ENCODE results near the gene PINK1.

PINK1 gene

DNA sequence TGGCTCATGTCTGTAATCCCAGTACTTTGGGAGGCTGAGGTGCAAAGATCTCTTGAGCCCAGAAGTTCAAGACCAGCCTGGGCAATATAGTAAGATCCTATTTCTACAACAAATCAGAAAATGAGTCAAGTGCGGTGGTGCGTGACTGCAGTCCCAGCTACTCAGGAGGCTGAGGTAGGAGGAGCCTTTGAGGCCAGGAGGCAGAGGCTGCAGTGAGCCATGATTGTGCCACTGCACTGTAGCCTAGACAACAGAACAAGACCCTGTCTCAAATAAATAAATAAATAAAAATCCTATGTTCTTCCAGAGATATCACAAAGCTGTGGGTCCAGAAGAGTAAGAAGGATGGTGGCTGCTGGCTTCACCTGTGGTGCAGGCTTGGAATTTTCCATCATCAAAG is 22.3 kb upstream of the PINK1 start:
- no peak for DNase-seq (ENCODE audit: low read depth in 2 of 2)

DNA sequence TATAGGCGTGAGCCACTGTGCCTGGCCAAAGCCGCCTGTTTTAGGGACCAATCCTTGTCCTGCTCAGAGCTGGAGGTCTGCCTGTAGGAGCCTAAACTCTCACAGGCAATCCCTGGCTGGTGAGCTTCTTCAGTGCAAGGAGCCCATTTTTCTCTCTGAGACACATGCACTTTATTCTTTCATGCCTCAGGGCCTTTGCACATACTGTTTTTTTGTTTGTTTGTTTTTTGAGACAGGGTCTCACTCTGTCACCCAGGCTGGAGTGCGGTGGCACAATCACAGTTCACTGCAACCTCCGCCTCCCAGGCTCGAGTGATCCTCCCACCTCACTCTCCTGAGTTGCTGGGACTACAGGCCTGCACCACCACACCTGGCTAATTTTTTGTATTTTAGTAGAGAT is 21.6 kb upstream of the PINK1 start:
- DNase-seq (ENCODE audit: low read depth in 2 of 2), result no peak

DNA sequence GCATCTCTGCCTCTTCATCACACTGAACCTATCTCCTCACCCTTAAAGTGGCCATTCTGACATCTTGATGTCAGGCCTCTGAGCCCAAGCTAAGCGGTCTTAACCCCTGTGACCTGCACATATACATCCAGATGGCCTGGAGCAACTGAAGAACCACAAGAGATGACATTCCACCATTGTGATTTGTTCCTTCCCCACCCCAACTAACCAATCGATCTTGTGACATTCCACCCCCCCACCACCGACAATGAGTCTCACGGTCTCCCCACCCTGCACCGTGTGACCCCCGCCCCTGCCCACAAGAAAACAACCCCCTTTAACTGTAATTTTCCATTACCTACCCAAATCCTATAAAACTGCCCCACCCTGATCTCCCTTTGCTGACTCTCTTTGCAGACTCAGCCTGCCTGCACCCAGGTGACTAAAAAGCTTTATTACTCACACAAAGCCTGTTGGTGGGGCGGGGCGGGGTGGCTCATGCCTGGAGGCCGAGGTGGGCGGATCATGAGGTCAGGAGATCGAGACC is 21.0 kb upstream of the PINK1 start:
- no peak for DNase-seq (ENCODE audit: low read depth in 2 of 2)

DNA sequence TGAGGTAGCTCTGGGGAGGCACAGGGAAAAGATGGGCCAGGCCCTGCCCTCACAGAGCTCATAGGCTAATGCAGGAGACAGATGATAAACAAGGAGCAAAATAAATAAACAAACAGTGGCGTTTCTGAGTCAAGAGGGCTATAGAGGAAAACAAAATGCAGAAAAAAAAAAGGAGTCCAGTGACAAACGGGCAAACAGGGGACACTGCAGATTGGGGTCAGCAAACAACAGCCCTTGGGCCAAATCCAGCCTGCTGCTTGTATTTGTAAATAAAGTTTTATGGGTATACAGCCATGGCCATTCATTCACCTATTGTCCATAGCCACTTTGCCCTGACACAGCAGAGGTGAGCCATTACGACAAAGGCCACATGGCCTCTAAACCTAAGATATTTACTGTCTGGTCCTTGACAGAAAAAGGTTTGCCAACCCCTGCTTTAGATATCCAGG is 19.1 kb upstream of the PINK1 start:
- DNase-seq (ENCODE audit: low read depth in 2 of 2), result no peak

DNA sequence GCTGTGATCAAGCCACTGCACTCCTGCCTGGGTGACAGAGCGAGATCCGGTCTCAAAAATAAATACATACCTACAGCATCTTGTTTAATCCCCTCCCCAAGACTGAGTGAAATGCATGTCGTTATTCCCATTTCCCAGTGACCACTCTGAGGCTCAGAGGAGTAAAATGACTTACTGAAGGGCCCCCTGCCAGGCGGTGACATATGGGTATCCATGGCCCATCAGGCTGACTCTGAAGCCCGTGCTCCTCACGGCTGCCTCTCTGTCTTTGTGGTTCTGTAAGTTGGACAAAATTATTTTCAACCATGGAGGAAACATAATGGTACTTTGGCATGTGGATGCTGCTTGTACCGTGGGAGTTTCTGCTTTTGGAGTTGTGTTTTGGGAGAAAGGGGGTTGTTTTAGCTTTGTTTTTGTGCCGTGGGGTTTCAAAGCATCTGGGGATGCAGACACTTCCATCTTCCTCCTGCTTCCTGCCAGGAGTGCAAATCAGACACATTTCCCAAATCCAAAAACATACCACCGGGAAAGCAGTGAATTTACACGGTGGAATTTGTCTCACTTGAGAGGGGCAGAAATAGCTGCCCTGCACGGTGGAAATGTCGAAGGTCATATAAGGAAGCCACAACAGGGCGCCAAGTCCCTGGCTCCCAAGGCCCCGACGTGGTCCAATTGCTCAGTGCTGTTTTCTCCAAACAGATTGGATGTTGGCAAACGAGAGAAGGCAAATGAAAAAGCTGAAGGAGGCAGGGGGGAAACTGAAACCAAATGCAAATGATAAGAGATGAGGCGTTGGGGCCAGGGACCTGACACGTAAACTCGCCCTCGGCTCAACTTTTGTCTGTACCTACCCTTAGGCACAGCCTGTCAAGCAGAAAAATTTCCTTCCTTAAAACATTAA is 17.1 kb upstream of the PINK1 start:
- DNase-seq (ENCODE audit: low read depth in 2 of 2), result no peak

DNA sequence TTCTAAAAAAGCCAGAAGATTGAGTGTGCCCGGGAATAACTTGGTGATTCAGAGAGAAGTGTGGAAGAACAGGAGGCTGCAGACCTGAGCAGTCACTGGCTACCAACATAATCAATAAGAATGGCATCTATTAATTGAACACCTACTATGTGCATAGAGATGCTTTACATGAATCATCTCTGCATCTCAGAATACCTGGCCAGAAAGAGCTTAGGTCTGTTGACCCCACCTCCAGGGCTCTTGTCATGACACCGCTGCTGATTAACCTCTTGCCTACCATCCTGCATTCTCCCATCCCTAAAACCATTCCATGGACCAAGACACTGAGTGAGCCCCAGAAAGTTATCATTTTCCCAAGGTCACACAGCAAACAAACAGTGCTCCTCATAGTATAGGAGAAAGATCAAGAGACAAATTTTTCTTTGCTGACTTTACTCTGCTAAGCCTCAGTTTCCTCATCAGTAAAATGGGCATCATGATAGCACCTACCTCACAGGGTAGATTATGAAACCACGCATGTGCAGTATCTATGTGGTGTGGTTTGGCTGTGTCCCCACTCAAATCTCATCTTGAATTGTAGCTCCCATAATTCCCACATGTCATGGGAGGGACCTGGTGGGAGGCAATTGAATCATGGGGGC is 16.3 kb upstream of the PINK1 start:
- DNase-seq (ENCODE audit: low read depth in 2 of 2), result no peak

DNA sequence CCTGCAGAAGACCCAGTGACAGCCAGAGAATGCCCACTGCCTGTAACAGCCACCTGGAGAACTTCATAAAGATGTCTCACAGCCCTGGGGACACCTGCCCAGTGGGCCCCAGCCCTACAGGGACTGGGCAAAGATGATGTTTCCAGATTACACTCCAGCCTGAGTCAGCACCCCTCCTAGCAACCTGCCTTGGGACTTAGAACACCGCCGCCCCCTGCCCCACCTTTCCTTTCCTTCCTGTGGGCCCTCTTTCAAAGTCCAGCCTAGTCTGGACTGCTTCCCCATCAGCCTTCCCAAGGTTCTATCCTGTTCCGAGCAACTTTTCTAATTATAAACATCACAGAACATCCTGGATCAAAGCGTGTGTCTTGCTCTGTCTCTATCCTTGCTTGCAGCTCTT is 14.7 kb upstream of the PINK1 start:
- DNase-seq (ENCODE audit: low read depth in 2 of 2), result no peak

DNA sequence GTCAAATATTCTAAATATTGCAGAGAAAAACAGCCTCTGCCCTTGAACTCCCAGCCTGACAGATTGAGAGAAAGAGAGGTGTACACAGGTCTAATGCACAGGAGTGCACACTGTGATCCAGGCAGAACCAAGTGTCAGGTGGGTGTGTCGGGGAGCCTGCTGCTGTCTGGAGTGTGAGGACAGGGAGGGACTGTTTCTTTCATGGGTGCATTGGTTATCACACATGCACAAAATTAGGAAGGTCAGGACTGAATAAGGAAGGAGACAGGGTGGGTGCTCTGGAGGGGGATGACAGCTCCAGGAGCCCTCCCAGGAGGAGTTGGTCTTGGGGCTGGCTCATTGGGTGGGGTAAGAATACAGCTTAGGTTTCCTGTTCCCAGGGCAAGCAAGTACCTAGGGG is 13.3 kb upstream of the PINK1 start:
- no peak for DNase-seq (ENCODE audit: low read depth in 2 of 2)

DNA sequence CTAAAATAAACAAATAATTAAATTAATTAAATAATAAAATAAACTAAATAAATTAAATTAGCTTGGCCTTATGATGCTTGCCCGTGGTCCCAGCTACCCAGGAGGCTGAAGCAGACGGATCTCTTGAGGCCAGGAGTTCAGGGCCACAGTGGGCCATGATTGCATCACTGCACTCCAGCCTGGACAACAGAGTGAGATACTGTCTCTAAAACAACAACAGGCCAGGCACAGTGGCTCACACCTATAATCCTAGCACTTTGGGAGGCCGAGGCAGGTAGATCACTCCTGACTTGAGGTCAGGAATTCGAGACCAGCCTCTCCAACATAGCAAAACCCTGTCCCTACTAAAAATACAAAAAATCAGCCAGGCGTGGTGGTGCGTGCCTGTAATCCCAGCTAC is 12.2 kb upstream of the PINK1 start:
- DNase-seq (ENCODE audit: low read depth in 2 of 2), result no peak

DNA sequence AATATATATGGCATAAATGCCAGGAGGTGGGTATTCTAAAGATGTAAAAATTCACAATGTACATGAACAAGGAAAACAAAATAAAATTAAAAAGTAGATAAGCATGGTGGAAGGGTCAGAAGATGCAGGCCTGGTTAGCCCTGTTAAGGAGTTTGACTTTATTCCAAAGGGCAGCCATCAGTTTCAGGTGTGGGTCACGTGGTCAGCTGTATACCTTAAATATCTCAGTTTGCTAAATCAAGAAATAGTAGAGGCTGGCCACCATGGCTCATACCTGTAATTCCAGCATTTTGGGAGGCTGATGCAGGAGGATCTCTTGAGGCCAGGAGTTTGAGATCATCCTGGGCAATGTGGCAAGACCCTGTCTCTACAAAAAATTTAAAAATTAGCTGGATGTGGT is 8.5 kb upstream of the PINK1 start:
- DNase-seq (ENCODE audit: low read depth in 2 of 2), result no peak

DNA sequence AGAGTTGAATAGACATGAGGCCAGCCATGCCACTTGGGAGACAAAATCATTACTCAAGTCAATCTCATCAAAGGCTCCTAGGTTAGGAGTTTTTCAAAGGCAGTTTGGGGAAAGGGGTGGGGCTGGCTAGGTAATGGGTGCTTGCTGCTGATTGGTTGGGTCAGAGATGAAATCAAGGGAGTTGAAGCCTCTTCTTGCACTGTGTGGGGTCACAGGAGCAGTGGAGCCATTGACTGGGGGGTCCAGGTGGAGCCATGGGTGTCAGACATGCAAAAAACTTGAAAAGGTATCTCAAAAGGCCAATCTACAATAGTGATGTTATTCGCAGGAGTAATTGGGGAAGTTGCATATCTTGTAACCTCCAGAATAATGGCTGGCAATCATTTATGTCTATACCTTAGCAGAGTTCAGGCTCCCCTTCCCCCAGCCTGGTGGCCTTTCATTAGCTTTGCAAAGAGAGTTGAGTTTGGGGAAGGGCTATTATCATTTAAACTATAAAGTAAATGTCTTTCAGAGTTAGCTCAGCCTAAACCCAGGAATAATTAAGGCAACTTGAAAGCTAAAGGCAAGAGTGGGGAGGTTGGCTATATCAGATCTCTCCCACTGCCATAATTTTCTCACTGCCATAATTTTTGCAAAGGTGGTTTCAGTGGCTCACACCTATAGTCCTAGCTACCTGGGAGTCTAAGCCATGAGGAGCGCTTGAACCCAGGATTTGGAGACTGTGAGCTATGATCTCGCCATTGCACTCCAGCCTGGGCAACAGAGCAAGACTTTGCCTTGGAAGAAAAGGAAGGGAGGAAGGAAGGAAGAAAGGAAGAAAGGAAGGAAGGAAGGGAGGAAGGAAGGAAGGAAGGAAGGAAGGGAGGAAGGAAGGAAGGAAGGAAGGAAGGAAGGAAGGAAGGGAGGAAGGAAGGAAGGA is 7.8 kb upstream of the PINK1 start:
- no peak for DNase-seq (ENCODE audit: low read depth in 2 of 2)

DNA sequence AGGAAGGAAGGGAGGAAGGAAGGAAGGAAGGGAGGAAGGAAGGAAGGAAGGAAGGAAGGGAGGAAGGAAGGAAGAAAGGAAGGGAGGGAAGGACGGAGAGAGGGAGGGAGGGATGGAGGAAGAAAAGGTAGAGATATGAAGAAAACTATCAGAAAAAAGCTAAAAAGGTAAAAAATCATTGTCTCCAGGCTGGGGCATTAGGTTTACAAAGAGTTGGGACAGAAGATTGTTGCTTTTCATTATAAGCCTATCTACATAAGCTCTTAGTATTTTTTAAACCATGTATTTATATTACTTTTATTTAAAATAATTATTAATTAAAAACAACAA is 7.2 kb upstream of the PINK1 start:
- DNase-seq (ENCODE audit: low read depth in 2 of 2), result no peak

DNA sequence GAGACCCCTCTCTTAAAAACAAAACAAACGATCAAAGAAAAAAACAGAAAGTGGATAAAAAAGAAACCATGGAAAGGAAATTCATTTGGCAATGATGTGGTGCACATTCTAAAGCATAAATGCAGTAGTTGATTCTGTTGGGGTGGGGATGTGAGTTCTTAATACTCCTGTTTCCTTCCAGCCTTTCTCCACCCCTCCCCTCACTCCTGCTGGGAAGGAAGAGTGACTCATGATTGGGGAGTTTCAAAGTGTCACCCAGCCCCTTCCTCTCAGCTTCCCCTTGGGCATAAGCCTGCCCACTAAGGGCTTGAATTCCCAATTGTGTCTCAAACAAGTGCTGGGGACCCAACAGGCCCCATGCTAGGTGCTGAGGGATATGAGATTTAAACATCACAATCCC is 6.7 kb upstream of the PINK1 start:
- DNase-seq (ENCODE audit: low read depth in 2 of 2), result no peak

DNA sequence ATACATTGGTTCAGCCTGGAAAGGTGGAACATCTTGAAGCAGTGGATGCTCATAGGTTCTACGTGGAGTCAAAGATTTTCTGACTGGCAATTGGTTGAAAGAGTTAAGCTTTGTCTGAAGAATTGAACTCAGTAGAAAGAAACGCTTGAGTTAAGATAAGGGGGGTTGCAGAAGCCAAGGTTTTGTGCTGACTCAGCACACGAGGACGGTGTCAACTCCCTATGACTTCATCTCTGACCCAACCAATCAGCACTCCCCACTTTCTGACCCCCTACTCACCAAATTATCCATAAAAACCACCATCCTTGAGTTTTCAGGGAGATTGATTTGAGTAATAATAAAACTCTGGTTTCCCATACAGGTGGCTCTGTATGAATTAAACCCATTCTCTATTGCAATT is 2.5 kb upstream of the PINK1 start:
- DNase-seq (ENCODE audit: low read depth in 2 of 2), result no peak

DNA sequence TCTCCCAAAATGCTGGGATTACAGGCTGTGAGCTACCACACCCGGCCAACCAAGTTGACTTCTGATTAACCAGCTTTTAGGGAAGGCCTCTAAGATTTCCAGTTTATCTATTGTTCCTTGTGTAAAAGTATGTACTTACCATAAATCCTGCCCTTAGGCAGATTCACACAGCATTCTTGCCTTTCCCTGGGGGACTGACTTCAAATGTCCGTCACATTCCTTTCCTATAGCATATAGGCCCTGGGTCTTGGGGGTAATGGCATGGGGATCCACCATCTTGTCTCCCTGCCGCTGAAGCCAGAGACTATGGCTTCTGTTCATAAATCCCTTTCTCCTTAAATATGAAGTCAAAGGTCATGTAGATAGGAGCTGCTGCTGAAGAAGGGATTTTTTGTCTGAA is 872 bp upstream of the PINK1 start:
- peak in 1 of 2 experiments; percentile 8 for DNase-seq (ENCODE audit: low read depth in 2 of 2)

DNA sequence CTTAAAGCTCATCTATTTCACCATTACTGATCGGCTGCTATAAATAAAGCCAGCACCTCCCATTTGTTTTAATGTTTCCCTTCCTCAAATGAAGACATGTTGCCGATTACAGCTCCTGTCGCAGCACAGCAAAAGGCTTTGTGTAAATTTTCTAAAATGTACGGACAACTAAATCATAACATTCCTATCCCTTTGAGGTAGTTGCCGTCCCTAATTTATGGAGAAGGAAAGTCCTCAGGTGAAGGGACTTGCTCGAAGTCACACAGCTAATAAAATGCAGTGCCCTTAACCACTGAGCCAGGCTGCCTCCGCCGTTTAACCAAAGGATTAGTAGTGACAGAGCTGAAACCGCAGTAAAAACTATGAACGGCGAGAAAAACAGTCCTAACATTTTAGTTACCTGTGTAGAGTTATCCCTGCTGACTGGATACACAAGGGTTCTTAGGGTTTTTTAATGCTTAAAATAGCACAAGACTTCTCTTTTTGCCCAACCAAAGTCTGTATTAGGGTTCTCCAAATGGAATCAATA is 871 bp downstream of the PINK1 start:
- DNase-seq (ENCODE audit: low read depth in 2 of 2), result no peak

DNA sequence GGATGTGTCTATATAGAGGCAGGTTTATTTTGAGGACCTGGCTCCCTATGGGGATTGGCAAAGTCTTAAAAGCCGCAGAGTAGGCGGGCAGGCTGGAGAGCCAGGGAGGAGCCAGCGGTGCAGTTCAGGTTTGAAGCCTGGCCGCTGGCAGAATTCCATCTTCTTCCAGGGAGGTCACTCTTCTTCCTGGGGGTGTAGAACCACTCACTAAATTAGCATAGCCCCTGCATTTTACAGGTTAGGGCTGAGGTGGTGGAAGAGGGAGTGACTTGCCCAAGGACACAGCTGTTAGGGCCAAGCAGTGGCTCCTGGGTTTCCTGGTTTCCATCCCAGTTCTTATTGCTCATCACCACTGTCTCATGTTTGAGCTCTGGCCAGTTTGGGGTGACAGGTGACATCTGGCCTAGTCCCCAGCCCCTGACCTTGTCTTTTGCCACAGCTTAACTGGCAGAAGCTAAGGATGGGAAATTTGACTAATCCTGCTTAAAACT is 1.4 kb downstream of the PINK1 start:
- DNase-seq (ENCODE audit: low read depth in 2 of 2), result peak in 1 of 2 experiments; percentile 7

DNA sequence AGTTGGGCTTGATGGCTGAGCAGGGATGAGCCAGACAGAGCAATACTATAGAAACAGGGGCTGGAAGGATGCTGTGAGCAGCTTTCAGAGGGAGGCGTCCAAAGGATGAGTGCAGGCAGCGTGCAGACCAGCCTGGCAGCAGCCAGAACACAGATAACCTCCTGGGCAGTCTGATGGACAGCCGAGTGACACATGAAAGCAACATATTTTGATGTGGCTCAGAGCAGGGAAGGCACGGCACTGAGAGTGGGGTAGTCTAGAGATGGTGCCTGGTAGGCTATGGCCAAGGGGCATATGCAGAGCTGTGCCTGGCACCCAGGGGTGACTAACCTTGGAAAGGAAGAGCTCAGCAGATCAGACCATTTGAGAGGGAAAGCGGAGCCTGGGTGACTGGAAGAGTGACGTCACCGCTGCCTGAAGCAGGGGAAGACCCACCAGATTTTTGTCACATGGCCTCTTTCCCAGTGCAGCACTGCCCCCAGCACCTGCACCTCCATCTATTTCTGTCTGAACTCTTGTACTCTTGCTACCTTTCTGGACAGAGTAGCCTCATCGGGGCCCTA is 3.6 kb downstream of the PINK1 start:
- DNase-seq (ENCODE audit: low read depth in 2 of 2), result no peak

DNA sequence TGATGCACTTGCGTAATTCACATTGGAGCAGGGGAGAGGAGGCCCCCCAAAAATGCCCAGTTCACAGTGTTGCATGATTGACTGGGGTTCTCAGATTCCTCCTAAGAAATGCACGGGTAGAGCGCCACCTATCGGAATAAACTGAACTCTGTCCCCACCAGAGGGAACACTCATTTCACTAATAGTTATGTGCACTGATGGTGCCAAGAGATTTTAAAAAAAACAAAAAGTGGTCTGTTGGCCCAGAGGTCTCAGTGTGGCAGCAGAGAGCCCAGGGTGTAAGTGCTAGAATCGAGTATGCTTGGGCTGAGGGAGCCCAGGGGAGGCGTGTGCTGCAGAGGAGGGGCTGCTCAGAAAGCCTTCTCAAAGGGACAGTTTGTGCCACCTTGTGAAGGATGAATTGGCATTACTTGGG is 6.9 kb downstream of the PINK1 start:
- DNase-seq (ENCODE audit: low read depth in 2 of 2), result peak in 1 of 2 experiments; percentile 17

DNA sequence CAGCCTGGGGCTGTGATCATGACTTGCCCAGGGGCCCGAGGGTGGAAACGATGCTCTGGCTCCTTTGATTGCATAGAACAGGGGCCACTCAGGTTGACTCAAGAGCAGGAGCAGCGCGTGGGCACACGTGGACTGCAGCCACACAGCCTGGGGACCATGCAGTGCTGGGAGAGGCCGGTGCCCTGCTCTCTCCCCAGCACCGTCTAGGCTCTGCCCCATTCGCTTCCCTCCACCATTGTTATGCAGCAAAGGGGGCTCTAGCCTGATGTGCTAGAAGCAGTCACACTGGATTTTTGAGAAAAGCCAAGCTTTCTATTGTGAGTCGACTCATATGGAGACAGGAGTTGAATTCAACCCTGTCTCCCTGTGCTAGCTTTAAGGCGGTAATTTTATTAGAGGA is 8.7 kb downstream of the PINK1 start:
- DNase-seq (ENCODE audit: low read depth in 2 of 2), result no peak

DNA sequence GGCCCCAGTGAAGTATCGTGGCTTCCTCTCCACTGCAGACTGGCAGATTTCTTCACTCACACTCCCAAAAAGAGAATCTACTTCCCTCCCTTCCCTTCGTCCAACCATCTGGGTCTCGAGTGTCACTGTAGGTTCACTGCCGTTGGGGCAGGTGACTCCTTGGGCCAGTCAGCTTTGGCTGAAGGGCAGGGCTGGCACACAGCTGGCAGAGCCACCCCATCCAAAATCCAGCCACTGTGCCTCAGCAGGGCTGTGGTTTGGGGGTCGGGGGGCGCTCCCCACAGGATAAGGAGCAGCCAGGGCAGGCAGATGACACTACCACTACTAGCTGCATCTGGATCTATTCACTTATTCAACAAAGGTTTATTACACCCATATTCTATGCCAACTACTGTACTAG is 9.8 kb downstream of the PINK1 start:
- no peak for DNase-seq (ENCODE audit: low read depth in 2 of 2)
